ENCODE measurements around the gene RABAC1. TPM values are rescaled to one million over a fixed set of nuclear protein-coding genes. Genes with fewer than 3 reads are reported as not detected.
"Not testable (repeated sequence)": the region's sequence is repeated elsewhere in the genome, so short reads cannot be mapped to it uniquely, and the experiment has no call there.

The RABAC1 gene
- total RNA-seq, 1 donor from 2014 or later, result 67.9 TPM

GRCh38 chr19:41944336-41944735, 14.8 kb downstream of the RABAC1 start:
- ATAC-seq, result no peak

GRCh38 chr19:41941410-41942202, 17.5 kb downstream of the RABAC1 start:
- no peak for ATAC-seq

GRCh38 chr19:41940731-41941409, 18.3 kb downstream of the RABAC1 start:
- ATAC-seq, result no peak

- no peak for ATAC-seq
Observed at GRCh38 chr19:41939861-41940730, 19.0 kb downstream of the RABAC1 start.

GRCh38 chr19:41939209-41939608, 19.9 kb downstream of the RABAC1 start:
- ATAC-seq, result not testable (repeated sequence)

- ATAC-seq, result no peak
Observed at GRCh38 chr19:41937525-41938468, 21.3 kb downstream of the RABAC1 start.

- no peak for ATAC-seq
Observed at GRCh38 chr19:41936961-41937360, 22.2 kb downstream of the RABAC1 start.

- ATAC-seq, result peak; percentile 55
Observed at GRCh38 chr19:41936416-41936850, 22.7 kb downstream of the RABAC1 start.

- no peak for ATAC-seq
Observed at GRCh38 chr19:41935760-41936415, 23.2 kb downstream of the RABAC1 start.

- ATAC-seq, result peak; percentile 30
Observed at GRCh38 chr19:41934849-41935374, 24.2 kb downstream of the RABAC1 start.

- ATAC-seq, result no peak
Observed at GRCh38 chr19:41933693-41934426, 25.3 kb downstream of the RABAC1 start.

GRCh38 chr19:41932720-41933332, 26.3 kb downstream of the RABAC1 start:
- ATAC-seq, result no peak

GRCh38 chr19:41932259-41932719, 26.8 kb downstream of the RABAC1 start:
- no peak for ATAC-seq

GRCh38 chr19:41930926-41931592, 28.1 kb downstream of the RABAC1 start:
- no peak for ATAC-seq

GRCh38 chr19:41930322-41930722, 28.8 kb downstream of the RABAC1 start:
- ATAC-seq, result no peak

GRCh38 chr19:41929536-41930071, 29.5 kb downstream of the RABAC1 start:
- ATAC-seq, result no peak

- ATAC-seq, result peak; percentile 24
Observed at GRCh38 chr19:41928754-41929535, 30.2 kb downstream of the RABAC1 start.

GRCh38 chr19:41928221-41928683, 30.9 kb downstream of the RABAC1 start, which contains the start of gene ERFL:
ERFL (minus strand) TSS chr19:41928449; CDS start chr19:41912919, 15,530 bp downstream.
- ATAC-seq, result no peak
